CD14-positive monocyte (primary cell): ENCODE measurements around the gene FOXP1. TPM values are rescaled to one million over a fixed set of nuclear protein-coding genes. Genes with fewer than 3 reads are reported as not detected.
A peak's percentile ranks its signal among the peaks of the same experiment; 100 is the strongest.

Source experiments
- DNase-seq, 3 donors: peaks; one replicate each; pipeline ENCODE4 v3.0.0-alpha.2; 2011 to 2022
- H2AFZ ChIP-seq: 2 replicates; pipeline ENCODE4 v1.6.0; 2012; ENCODE audit warnings: mild to moderate bottlenecking, low read depth, low read length, inconsistent platforms; ENCODE audit not compliant: insufficient read depth, poor library complexity, severe bottlenecking
- H3K27ac ChIP-seq, 2 donors: 1 replicate in 1 of 2; 2 replicates in 1 of 2; pipeline ENCODE4 v1.5.1; 2012 to 2013; ENCODE audit warnings: low read length in 2 of 2, control low read depth in 1 of 2, inconsistent platforms in 1 of 2, low read depth in 1 of 2, mild to moderate bottlenecking in 1 of 2
- H3K27me3 ChIP-seq, 2 donors: one replicate each; pipeline versions ENCODE4 v1.6.0 to v1.6.1; 2011 to 2013; ENCODE audit warnings: low read length in 2 of 2; ENCODE audit not compliant: control insufficient read depth in 2 of 2, insufficient read depth in 2 of 2
- H3K36me3 ChIP-seq, 2 donors: replicated peaks in 1 of 2; 1 replicate in 1 of 2; 2 replicates in 1 of 2; pipeline versions ENCODE4 v1.5.1 to v1.6.1; 2012 to 2013; ENCODE audit warnings: low read length in 2 of 2, control low read depth in 1 of 2, inconsistent platforms in 1 of 2, mild to moderate bottlenecking in 1 of 2; ENCODE audit not compliant: insufficient read depth in 2 of 2, control insufficient read depth in 1 of 2
- H3K4me1 ChIP-seq, 2 donors: 1 replicate in 1 of 2; 2 replicates in 1 of 2; pipeline versions ENCODE4 v1.5.1 to v1.6.1; 2012 to 2013; ENCODE audit warnings: low read length in 2 of 2, control low read depth in 1 of 2, inconsistent platforms in 1 of 2, mild to moderate bottlenecking in 1 of 2, moderate library complexity in 1 of 2; ENCODE audit not compliant: insufficient read depth in 2 of 2, control insufficient read depth in 1 of 2
- H3K4me2 ChIP-seq: replicated peaks from 2 replicates; pipeline ENCODE3; 2012; ENCODE audit warnings: low read length, moderate library complexity, mild to moderate bottlenecking; ENCODE audit not compliant: poor library complexity, severe bottlenecking; ENCODE audit errors: extremely low read depth
- H3K4me3 ChIP-seq, 3 experiments: fragments of 200-600 bp in 1 of 3; sonication (generic) in 1 of 3; replicated peaks in 1 of 3; 1 replicate in 2 of 3; 2 replicates in 1 of 3; pipeline ENCODE4 v1.5.1; 2011 to 2013; ENCODE audit warnings: low read length in 3 of 3, mild to moderate bottlenecking in 3 of 3, control low read depth in 2 of 3, low read depth in 2 of 3, inconsistent platforms in 1 of 3, moderate library complexity in 1 of 3
- H3K79me2 ChIP-seq: 2 replicates; pipeline ENCODE4 v1.6.0; 2012; ENCODE audit warnings: mild to moderate bottlenecking, control low read depth, inconsistent platforms, low read length, moderate library complexity; ENCODE audit not compliant: insufficient read depth
- H3K9ac ChIP-seq: 2 replicates; pipeline ENCODE4 v1.6.0; 2017; ENCODE audit warnings: low read length, mild to moderate bottlenecking; ENCODE audit not compliant: insufficient read depth, poor library complexity, severe bottlenecking
- H3K9me3 ChIP-seq, 2 donors: replicated peaks in 1 of 2; 1 replicate in 1 of 2; 2 replicates in 1 of 2; pipeline versions ENCODE4 v1.5.1 to v1.6.1; 2012 to 2013; ENCODE audit warnings: low read length in 2 of 2, control low read depth in 1 of 2; ENCODE audit not compliant: control insufficient read depth in 1 of 2, insufficient read depth in 1 of 2
- H4K20me1 ChIP-seq: 2 replicates; pipeline ENCODE4 v1.6.0; 2012; ENCODE audit warnings: mild to moderate bottlenecking, low read length, control low read depth, moderate library complexity; ENCODE audit not compliant: insufficient read depth
- H3K27ac Mint-ChIP-seq, 7 donors: one replicate each; pipeline ENCODE4 v1.8.0; 2020; ENCODE audit warnings: mild to moderate bottlenecking in 7 of 7, mixed read lengths in 7 of 7, moderate library complexity in 6 of 7, inconsistent platforms in 2 of 7
- H3K27me3 Mint-ChIP-seq, 3 donors: one replicate each; pipeline ENCODE4 v1.8.0; 2021 to 2022; ENCODE audit warnings: low read depth in 3 of 3, mild to moderate bottlenecking in 3 of 3, mixed read lengths in 3 of 3, moderate library complexity in 3 of 3, inconsistent platforms in 1 of 3
- H3K36me3 Mint-ChIP-seq, 2 donors: one replicate each; pipeline ENCODE4 v1.8.0; 2020; ENCODE audit warnings: mixed read lengths in 2 of 2, inconsistent platforms in 1 of 2, mild to moderate bottlenecking in 1 of 2
- H3K4me1 Mint-ChIP-seq: one replicate; pipeline ENCODE4 v1.8.0; 2020; ENCODE audit warnings: mild to moderate bottlenecking, mixed read lengths
- H3K4me3 Mint-ChIP-seq, 2 donors: one replicate each; pipeline ENCODE4 v1.8.0; 2020; ENCODE audit warnings: mild to moderate bottlenecking in 2 of 2, mixed read lengths in 2 of 2, moderate library complexity in 1 of 2
- H3K9me3 Mint-ChIP-seq, 7 donors: one replicate each; pipeline ENCODE4 v1.8.0; 2020 to 2022; ENCODE audit warnings: mixed read lengths in 7 of 7, mild to moderate bottlenecking in 6 of 7, moderate library complexity in 6 of 7, inconsistent platforms in 2 of 7
- WGBS: methylation state at CpG from one replicate; pipeline ENCODE4 v1.1.5; 2013; ENCODE audit warnings: missing lambda C conversion rate; ENCODE audit not compliant: insufficient coverage; 5-methylcytosine and 5-hydroxymethylcytosine counted together
- intact Hi-C, 2 donors: fragments of 100-400 bp; cut with micrococcal nuclease; formaldehyde crosslinking; loops; one replicate each; pipeline versions ENCODE4 v1.15.0 to v1.15.1; 2023
- polyA plus RNA-seq, 3 donors: library from polyadenylated mRNA; depleted of rRNA in 1 of 3; unstranded in 2 of 3; stranded (reverse) in 1 of 3; fragments of 300-500 nt in 2 of 3; fragments of >200 nt in 1 of 3; fragmentation: Illumina TruSeq in 2 of 3; gene quantifications; 1 replicate in 2 of 3; 2 replicates in 1 of 3; pipeline ENCODE4 v1.2.3, GENCODE V29; 2012 to 2021
- TF ChIP-seq, protein P1 (sequence below): fragments of 200-600 bp; IDR thresholded peaks from one replicate; pipeline ENCODE4 v1.8.0; 2022; ENCODE audit warnings: antibody characterized with exemption, mild to moderate bottlenecking

FOXP1 gene
- polyA plus RNA-seq, 3 donors: 25.7 to 42.6 (median 27.8) TPM

- no peaks in the 10 kb centered on the region for H3K9me3 ChIP-seq
- no peaks in the 10 kb centered on the region for H3K36me3 ChIP-seq
- H4K20me1 ChIP-seq: peaks cover 22% of the 10 kb centered on the region
- peaks cover 87% of the 10 kb centered on the region for H3K79me2 ChIP-seq
- H3K4me1 Mint-ChIP-seq: peaks cover 59% of the 10 kb centered on the region
- H3K9me3 Mint-ChIP-seq: peaks cover 0 to 5% (median 0%) of the 10 kb centered on the region in 7 donors
- WGBS: no CpG with 5 or more reads among the region's 9 CpGs
- TF ChIP-seq, protein P1, sequence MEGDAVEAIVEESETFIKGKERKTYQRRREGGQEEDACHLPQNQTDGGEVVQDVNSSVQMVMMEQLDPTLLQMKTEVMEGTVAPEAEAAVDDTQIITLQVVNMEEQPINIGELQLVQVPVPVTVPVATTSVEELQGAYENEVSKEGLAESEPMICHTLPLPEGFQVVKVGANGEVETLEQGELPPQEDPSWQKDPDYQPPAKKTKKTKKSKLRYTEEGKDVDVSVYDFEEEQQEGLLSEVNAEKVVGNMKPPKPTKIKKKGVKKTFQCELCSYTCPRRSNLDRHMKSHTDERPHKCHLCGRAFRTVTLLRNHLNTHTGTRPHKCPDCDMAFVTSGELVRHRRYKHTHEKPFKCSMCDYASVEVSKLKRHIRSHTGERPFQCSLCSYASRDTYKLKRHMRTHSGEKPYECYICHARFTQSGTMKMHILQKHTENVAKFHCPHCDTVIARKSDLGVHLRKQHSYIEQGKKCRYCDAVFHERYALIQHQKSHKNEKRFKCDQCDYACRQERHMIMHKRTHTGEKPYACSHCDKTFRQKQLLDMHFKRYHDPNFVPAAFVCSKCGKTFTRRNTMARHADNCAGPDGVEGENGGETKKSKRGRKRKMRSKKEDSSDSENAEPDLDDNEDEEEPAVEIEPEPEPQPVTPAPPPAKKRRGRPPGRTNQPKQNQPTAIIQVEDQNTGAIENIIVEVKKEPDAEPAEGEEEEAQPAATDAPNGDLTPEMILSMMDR: no peak
- DNase-seq: no peak
- H3K4me3 ChIP-seq: no peak overlapping the region
- peaks cover 24 to 25% of the 10 kb centered on the region in 2 donors for H3K4me1 ChIP-seq
- no peak overlapping the region for H3K4me2 ChIP-seq
- peak overlapping the region in 4 of 7 donors; percentile 12 to 52 (median 38) for H3K27ac Mint-ChIP-seq
- peaks cover 22 to 35% of the 10 kb centered on the region in 2 donors for H3K36me3 Mint-ChIP-seq
- peak overlapping the region in 1 of 2 donors; percentile 23 for H3K27ac ChIP-seq
- intact Hi-C loops: no loop called here
- peaks cover 0 to 3% (median 0%) of the 10 kb centered on the region in 3 donors for H3K27me3 Mint-ChIP-seq
- no peak overlapping the region for H3K4me3 Mint-ChIP-seq
- H3K27me3 ChIP-seq: no peaks in the 10 kb centered on the region
- H2AFZ ChIP-seq: no peak overlapping the region
- H3K9ac ChIP-seq: no peak overlapping the region
These were observed 121.6 kb downstream of the FOXP1 start for GRCh38 chr3:71461749-71462483.

GRCh38 chr3:71461114-71461513 lies 122.4 kb downstream of the FOXP1 start:
- H3K9ac ChIP-seq: no peak overlapping the region
- Mint-ChIP-seq H3K4me1 (peaks cover 60% of the 10 kb centered on the region), H3K27me3 (peaks cover 0 to 3% (median 0%) of the 10 kb centered on the region in 3 donors), H3K36me3 (peaks cover 19 to 29% of the 10 kb centered on the region in 2 donors), H3K4me3 (no peak overlapping the region), H3K9me3 (peaks cover 0 to 5% (median 0%) of the 10 kb centered on the region in 7 donors), H3K27ac (peak overlapping the region in 3 of 7 donors; percentile 7 to 46 (median 25))
- H3K4me1 ChIP-seq: peaks cover 32 to 33% of the 10 kb centered on the region in 2 donors
- peak overlapping the region in 1 of 2 donors; percentile 23 for H3K27ac ChIP-seq
- TF ChIP-seq, protein P1: no peak
- intact Hi-C loops: no loop called here
- peaks cover 88% of the 10 kb centered on the region for H3K79me2 ChIP-seq
- H3K27me3 ChIP-seq: no peaks in the 10 kb centered on the region
- peaks cover 22% of the 10 kb centered on the region for H4K20me1 ChIP-seq
- H3K36me3 ChIP-seq: no peaks in the 10 kb centered on the region
- 98% methylated on average over 7 of the region's 9 CpGs for WGBS
- H2AFZ ChIP-seq: no peak overlapping the region
- DNase-seq: no peak
- no peak overlapping the region for H3K4me3 ChIP-seq
- H3K4me2 ChIP-seq: no peak overlapping the region
- no peaks in the 10 kb centered on the region for H3K9me3 ChIP-seq
